Measurements from ENCODE around the gene INIP.

The INIP gene

DNA sequence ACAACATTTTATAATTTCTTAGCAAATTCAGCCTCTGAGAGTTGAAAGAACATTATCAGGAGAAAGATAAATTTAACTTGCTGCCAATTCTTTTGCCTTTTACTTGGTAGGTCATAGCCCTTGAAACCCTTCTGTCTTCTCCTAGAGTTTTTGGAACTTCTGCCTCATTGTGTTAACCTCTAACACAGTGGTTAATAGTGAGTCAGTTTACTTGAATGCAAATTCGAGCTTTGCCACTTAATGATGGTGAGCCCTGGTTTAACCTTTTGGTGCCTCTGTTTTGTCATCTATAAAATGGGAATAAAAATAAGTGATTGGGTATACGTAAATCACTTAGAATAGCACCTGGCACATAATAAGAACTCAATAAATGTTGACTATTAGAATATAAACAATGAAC lies 1.8 kb upstream of the INIP start:
- TF ChIP-seq GATA2 (IDR thresholded peaks at IDR 0.05; ENCODE audit: low read depth, low read length) (no peak), GATA3 (IDR thresholded peaks at IDR 0.05; ENCODE audit: low read depth, low read length) (no peak)

DNA sequence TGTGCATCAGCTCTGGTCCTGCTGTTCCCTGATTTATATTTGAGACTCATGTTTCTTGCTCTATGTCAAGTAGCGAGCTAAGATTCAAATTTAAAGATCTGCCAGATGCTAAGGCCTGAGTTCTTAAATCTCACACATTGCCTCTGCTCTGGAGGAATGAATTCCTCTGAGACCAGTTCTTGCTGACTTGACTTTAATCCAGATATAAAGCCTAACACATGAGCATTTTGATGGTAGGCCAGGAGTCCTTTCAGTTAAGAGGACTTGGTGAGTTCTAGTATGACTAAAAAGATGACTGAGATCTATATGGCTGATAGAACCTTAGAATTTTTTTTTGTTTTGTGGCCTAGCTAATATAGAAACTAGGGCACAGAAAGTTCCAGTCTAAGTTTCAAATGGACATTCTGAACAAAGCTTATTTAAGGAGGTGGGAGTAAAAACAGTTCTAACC lies 1.3 kb upstream of the INIP start:
- TF ChIP-seq GATA3 (IDR thresholded peaks at IDR 0.05; ENCODE audit: low read depth, low read length): no peak

DNA sequence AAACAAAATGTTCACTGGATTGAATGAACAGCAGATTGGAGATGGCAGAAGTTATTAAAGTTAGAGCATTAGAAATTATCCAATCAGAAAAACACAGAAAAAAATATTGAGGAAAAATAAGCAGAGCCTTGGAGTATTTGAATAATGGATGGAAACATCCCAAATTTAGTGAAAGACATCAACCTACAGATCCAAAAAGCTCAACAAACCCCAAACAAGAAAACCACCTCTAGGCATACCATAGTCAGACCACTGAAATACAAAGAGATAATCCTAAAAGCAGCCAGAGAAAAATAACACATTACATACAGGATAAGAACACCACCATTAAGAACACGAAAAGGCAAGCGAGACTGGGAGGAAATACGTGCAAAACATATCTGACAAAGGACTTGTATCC lies 5.2 kb downstream of the INIP start:
- TF ChIP-seq GATA2 (IDR thresholded peaks at IDR 0.05; ENCODE audit: low read depth, low read length) (no peak), GATA3 (IDR thresholded peaks at IDR 0.05; ENCODE audit: low read depth, low read length) (no peak)

- TF ChIP-seq GATA3 (IDR thresholded peaks at IDR 0.05; ENCODE audit: low read depth, low read length) (no peak), GATA2 (IDR thresholded peaks at IDR 0.05; ENCODE audit: low read depth, low read length) (no peak)
These were observed 6.7 kb downstream of the INIP start for GRCh38 chr9:112711050-112711689.

DNA sequence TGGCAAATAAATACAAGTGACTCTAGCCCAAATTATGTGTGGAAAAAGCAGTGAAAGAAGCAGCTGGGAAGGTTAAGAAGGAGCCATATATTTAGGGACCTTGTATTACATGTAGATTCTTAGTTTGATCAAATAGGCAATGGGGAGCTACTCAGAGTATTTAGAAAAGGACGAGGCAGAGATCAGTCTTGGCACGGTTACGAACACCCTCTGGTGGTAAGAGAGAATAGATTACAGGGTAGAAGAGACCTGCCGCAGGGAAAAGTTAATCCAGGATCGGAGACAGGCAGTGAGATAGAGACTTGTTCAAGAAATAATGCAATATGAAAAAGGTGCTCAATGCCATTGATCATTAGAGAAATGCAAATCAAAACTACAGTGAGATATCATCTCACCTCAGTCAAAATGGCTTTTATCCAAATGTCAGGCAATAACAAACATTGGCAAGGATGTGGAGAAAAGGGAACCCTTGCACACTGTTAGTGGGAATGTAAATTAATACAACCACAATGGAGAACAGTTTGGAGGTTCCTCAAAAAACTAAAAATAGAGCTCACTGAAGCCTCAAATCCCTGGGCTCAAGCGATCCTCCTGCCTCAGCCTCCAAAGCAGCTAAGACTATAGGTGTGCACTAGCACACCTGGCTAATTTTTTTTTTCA lies 12.0 kb downstream of the INIP start:
- TF ChIP-seq GATA2 (IDR thresholded peaks at IDR 0.05; ENCODE audit: low read depth, low read length) (no peak), GATA3 (IDR thresholded peaks at IDR 0.05; ENCODE audit: low read depth, low read length) (no peak)

DNA sequence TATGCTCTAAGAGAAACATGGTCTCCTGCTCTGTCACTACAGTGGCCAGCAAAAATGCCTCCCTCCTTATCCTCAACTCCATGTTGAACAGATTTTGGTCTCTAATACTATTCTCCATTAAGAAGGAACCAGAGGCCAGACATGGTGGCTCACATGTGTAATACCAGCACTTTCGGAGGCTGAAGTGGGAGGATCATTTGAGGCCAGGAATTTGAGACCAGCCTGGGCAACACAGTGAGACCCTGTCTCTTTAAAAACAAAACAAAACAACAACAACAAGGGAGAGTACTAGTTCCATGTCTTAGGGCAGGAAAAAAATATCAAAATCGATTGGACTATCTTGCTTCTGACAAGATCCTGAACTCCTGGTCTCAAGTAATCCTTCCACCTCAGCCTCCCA lies 14.6 kb downstream of the INIP start:
- no peak for TF ChIP-seq GATA3 (IDR thresholded peaks at IDR 0.05; ENCODE audit: low read depth, low read length)
- no peak for TF ChIP-seq GATA2 (IDR thresholded peaks at IDR 0.05; ENCODE audit: low read depth, low read length)

DNA sequence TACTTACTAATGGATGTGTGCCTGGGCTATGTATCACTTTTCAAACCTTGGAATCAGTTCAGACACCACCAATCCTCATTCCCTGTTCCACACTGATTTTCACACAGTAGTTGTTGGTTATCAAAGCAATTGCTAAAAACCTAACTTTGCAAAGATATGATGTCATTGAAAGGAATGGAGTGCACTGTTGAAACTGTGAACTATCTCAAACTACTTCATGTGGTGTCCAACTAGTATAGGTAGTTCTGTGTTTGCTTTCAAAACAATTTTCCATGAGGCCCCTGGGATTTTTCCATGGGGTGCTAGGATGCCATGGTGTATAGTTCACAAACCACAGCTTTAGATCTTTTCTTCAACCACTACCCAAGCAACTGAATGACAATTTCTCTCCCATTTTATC lies 17.8 kb downstream of the INIP start:
- TF ChIP-seq GATA3 (IDR thresholded peaks at IDR 0.05; ENCODE audit: low read depth, low read length) (no peak), GATA2 (IDR thresholded peaks at IDR 0.05; ENCODE audit: low read depth, low read length) (no peak)

- TF ChIP-seq GATA3 (IDR thresholded peaks at IDR 0.05; ENCODE audit: low read depth, low read length) (no peak), GATA2 (IDR thresholded peaks at IDR 0.05; ENCODE audit: low read depth, low read length) (no peak)
These were observed 18.7 kb downstream of the INIP start for GRCh38 chr9:112699230-112699629.

- TF ChIP-seq GATA2 (IDR thresholded peaks at IDR 0.05; ENCODE audit: low read depth, low read length): no peak
- no peak for TF ChIP-seq GATA3 (IDR thresholded peaks at IDR 0.05; ENCODE audit: low read depth, low read length)
These were observed 21.5 kb downstream of the INIP start for GRCh38 chr9:112696461-112696860.

GRCh38 chr9:112694706-112695555 lies 23.0 kb downstream of the INIP start:
- TF ChIP-seq GATA3 (IDR thresholded peaks at IDR 0.05; ENCODE audit: low read depth, low read length) (no peak), GATA2 (IDR thresholded peaks at IDR 0.05; ENCODE audit: low read depth, low read length) (no peak)

DNA sequence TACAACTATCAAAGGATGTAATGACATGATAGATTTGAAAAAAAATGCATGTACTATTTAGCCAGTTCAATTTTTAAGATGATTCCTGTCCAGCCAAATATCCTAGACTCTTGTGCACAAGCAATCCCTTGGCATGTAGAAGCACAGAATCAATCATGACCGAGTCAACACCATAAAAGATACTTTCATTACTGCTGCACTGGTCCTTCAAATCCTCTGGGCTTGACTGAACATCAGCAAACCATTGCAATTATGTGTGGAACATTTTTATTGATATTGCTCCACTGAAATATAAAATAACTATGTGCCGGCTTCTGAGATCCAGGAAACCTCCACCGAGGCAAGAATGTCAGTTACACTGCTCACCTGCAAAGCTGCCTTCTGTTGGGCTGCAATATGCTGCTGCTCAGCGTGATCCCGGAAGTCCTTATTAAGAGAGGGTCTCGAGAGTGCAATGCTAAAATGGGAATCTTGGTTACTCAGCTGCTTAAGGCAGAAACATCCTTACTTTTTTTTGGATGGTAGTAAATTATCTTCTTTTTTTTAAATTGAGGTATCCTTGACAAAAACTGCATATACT lies 28.7 kb downstream of the INIP start:
- TF ChIP-seq GATA3 (IDR thresholded peaks at IDR 0.05; ENCODE audit: low read depth, low read length) (no peak), GATA2 (IDR thresholded peaks at IDR 0.05; ENCODE audit: low read depth, low read length) (no peak)

DNA sequence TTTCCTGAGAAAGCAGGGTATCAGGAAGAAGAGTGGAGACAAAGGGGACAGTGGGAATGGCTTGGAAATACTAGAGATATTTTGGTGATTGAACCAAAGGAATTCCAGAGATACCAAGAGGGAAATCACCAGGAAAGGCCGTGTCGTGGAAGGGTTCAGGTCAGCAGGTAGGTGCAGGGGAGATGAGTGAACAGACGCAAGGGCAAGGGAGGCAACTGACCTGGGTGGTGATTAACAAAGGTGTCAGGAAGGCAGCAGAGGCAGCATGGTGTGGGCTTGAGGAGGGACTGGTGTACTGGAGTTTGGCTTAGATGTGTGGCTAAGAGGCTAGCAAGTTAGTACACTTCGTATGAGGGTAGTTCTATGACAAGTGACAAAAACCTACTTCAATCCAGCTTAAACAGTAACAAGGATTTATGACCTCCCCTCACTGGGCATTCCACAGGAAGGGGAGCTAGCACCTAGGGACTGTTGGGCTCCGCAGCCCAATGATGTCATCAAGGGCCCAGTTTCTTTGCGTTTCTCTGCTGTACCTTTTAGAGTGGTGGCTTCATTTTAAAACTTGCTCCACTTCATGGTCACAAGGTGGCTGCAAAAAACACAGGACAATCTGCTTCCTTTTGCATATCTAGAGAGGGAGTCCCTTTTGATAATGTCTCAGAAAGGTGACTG lies 37.0 kb downstream of the INIP start:
- TF ChIP-seq GATA3 (IDR thresholded peaks at IDR 0.05; ENCODE audit: low read depth, low read length): no peak
- no peak for TF ChIP-seq GATA2 (IDR thresholded peaks at IDR 0.05; ENCODE audit: low read depth, low read length)

DNA sequence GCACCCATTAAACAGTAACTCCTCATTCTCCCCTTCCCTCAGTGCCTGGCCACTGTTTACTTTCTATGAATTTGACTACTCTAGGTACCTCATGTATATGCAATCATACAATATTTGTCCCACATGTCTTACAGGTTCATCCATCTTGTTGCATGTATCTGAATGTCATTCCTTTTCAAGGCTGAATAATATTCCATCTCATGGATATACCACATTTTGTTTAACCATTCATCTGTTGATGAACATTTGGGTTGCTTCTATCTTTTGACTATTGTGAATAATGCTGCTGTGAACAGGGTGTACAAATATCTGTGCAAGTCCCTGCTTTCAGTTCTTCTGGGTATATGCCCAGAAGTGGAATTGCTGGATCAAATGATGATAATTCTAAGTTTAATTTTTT lies 40.9 kb downstream of the INIP start:
- no peak for TF ChIP-seq GATA2 (IDR thresholded peaks at IDR 0.05; ENCODE audit: low read depth, low read length)
- no peak for TF ChIP-seq GATA3 (IDR thresholded peaks at IDR 0.05; ENCODE audit: low read depth, low read length)
